ENCODE measurements around the gene OR1E2.
"Not testable (repeated sequence)": the region's sequence is repeated elsewhere in the genome, so short reads cannot be mapped to it uniquely, and the experiment has no call there.

The OR1E2 gene, protein sequence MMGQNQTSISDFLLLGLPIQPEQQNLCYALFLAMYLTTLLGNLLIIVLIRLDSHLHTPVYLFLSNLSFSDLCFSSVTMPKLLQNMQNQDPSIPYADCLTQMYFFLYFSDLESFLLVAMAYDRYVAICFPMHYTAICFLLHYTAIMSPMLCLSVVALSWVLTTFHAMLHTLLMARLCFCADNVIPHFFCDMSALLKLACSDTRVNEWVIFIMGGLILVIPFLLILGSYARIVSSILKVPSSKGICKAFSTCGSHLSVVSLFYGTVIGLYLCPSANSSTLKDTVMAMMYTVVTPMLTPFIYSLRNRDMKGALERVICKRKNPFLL

DNA sequence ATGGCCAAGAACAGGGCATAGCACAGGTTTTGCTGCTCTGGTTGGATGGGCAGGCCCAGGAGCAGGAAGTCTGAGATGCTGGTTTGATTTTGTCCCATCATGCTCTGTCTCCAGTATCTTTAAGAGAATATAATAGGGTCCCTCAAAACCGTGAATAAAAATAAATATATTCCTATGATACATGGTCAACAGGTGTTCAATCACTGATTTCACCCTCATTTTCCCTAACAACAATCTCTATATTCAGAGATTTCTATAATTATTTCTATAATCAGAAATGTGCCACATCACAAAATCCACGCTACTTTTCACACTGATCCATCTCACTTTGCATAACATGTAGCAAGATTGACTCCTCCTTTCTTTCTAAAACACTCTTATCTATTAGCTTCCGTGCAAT is at the start of gene OR1E2:
TSS of gene OR1E2 (minus strand) at position 101 of the 400 bp plus-strand sequence. CDS start at position 101, 0 bp downstream.
- no peak for DNase-seq

DNA sequence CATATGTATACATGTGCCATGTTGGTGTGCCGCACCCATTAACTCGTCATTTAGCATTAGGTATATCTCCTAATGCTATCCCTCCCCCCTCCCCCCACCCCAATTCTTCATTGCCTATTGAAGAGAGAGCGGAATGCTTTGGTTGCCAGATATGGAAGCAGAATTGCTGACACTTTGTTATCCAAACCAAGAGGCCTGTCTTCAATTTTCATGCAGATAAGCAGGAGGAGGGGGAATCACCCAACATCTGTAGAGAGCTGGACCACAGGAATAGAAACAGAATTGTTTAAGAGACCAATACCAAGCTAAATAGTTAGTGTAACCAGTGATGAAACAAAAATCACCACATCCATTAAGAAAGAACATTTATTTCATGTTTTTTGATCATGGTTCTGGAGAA is 49.2 kb upstream of the OR1E2 start:
- DNase-seq: no peak

DNA sequence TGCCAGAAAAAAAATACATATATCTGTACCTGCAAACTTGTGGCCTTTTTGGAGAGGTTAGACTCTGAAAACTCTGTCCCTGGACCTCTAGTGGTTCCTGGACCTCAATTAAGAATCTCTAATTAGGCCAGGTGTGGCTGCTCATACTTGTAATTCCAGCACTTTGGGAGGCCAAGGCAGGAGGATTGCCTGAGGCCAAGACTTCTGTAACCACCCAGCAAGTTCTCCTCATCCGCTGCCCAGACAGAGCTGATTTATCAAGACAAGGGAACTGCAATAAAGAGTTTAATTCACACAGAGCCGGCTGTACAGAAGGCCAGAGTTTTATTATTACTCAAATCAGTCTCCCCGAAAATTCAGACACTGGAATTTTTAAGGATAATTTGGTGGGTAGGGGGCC is 46.3 kb upstream of the OR1E2 start:
- DNase-seq: no peak

DNA sequence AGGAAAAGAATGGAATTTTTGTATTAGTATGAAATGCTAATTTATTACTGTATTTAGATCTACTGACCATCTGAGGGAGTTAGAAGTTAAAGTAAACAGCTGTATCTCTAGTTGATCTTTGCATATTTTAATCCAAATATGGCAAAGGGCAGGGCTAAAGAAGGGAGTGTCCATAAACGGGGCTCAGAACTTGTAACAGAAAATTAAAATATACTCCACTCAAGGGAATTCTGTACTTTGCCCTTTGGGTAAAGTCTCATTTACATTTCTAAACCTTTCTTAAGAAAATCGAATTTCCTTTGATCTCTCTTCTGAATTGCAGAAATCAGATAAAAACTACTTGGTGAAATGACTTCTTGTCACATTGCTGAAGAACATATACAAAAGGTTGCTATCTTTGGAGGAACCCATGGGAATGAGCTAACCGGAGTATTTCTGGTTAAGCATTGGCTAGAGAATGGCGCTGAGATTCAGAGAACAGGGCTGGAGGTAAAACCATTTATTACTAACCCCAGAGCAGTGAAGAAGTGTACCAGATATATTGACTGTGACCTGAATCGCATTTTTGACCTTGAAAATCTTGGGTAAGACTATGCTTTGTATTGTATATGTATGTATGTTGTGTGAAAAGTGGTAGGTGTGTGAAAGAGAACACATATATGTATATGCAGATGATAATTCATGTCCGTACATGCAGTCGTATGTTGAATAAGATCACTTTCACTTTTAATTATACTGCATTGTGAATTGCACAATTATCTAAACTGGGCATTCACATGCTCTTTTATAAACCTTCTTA is 42.4 kb upstream of the OR1E2 start, which contains the start of gene ASPA:
TSS of gene ASPA (plus strand) at position 186 of the 799 bp plus-strand sequence. CDS start at position 349, 163 bp downstream.
- no peak for DNase-seq

DNA sequence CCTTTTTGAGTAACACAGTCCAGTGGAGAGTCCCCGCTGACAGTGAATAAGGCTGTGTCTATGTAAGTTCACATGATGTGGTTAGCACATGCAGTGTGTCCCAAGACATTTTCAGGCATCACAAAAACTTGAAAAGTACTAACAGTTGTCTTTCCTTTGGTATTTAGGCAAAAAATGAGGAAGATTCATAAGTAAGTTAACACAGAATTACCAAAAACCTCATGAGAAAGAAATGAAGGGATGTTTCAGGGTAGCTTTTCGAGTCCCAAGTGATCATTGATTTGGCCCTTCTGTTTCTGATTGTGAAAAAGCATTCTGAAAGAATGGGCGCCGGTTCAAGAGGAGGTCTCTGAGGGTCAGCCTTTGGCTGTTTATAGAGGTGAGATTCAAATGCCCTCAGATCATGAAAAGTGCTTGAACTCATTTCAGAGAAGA is 41.6 kb upstream of the OR1E2 start:
- no peak for DNase-seq

DNA sequence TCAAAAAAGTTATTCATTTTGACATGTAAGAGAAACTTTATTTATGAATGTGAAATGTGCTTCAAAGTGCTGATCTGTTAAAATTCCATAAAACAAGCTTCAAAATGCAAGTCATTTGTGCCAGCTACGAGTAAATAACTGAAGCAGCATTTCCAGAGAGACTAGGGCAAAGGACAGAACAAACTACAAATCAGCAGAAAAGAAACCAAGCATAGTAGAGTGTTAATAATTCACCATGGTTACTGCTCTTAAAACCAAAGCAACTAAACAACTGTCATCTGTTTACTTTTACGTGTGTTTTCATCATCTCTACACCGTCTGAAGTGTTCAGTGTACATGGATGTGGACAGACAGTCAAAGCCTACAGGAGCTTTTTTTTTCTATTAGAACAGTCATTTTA is 40.6 kb upstream of the OR1E2 start:
- DNase-seq: no peak

DNA sequence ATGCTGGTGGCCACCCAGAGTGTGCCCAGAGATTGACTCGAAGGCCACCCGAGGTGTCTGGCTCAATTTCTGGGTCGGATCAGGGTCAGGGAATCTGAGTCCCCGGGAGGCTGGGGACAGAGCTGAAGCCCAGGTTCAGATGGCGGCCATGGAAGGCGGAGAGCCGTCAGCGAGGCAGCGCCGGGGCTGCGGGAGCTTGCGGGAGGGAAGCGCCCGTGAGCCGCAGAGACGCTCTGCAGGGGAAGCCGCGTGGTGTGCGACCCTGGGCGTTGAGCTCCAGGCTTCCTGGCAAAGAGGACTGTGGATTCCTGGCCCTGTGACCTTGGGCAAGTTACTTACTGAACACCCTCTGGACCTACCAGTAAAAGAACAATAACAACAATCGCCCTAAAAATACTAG is 38.5 kb upstream of the OR1E2 start:
- no peak for DNase-seq

DNA sequence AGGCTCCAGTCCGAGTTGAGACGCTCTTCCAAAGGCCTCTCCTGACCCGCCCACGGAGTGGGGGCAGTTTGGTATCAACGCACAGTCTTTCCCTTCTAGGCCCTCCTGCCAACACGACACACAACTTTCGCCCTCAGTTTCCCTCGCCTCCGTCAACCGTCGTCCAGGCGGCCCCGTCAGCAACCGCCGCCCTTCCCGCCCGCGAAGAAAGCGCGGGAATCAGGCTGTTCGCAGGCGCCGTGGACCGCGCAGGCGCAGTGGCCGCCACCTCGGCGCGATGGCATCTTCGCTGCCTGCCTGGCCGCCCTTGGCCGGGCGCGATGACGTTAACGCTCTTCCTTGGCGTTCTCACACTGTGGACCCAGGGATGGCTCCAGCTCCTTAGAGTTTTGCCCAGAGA is 38.0 kb upstream of the OR1E2 start, which contains the start of gene SPATA22:
TSS of gene SPATA22 (minus strand) at position 221 of the 400 bp plus-strand sequence. CDS start 2,494 bp downstream, outside the sequence.
- no peak for DNase-seq

DNA sequence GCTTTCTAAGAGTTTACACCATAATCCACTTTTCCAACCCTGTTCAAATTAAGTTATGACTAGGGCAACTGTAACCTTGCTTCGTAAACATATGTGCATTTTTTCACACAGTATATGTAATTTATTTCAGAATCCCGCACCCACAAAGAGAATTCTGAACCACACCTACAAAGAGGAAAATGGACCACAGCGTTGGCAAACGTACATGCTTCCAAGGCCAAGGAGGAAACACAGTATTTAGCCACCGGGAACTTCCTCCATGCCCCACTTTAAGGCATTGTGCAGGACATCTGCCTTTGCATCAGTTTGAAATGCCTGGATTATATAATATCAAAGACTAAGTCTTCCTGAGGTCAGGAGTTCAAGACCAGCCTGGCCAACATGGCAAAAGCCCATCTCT is 35.9 kb upstream of the OR1E2 start:
- DNase-seq: no peak

DNA sequence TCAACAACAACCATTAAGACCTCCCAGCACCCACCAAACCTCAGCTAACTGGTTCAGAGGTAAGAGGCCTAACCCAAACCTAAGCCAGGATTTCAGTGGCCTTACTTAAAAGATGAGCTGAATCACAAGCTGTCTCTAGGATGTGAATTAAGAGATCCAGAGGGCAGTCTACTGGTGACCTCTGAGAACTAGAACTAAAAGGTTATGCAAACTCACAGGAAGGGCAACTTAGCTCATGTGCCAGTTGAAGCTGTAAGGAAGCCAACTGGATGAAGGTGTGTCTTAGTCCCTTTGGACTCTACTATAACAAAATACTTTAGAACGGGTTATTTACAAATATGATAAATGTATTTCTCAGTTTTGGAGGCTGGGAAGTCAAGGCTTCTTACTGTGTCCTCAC is 32.7 kb upstream of the OR1E2 start:
- DNase-seq: not testable (repeated sequence)

DNA sequence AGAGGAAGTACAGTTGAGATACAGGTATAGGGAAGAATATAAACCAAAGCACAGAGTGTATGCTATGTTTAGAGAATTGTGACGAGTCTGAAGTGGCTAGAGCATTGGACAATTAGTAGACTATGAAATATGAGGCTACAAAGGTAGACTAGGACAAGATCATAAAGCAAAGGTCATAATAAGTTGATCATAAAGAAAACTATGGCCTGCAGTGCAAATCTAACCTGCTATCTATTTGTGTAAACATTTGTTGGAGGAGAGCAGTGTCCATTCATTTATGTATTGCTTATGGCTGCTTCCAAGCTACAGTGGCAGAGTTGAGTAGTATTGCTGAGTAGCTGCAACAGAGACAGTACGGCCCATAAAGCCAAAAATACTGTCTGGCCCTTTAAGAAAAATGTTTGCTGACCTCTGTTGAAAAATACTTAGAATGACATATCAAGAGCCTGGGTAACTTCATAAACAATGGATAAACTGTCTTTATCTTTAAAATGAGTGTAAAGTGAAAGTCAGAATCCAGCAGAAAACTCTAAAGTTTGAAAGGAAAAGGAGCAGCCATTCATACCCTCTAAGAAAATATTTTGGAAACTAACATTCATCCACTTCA is 14.5 kb upstream of the OR1E2 start:
- no peak for DNase-seq

DNA sequence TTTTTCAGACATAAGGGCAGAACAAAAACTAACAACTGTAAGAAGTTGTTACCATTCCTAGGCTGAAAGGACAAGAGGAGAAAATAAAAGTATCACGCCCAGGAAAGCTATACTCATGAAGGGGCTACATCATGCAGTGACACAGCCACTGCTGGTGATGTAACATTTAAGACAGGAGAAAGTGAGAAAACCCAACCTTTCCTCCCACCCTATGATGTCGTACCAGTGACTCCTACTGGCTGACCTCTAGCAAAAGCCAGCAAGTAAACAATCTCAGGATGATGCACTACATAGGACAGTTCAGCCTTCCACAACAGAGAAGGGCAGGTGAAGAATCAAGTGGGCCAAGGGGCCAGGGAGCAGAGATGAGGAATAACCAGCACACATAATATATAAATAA is 14.0 kb upstream of the OR1E2 start:
- no peak for DNase-seq

DNA sequence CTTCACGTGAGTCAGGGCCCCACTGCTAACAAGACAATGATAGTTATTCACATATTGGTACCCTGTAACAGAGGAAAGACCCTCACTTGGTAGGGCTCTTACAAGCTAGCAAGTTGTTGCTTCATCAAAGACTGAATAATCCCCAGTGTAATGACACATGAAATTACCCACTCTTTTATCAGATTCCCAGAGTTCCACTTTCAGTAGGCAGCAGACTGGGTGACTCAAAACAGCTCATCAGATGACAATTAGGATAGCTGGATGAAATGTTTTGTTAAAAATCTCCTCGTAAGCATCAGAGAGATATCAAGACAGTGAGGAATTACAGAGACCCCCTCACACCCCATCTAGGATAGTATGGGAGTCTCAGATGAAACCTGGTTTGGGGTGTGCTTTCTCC is 6.8 kb upstream of the OR1E2 start:
- DNase-seq: no peak

DNA sequence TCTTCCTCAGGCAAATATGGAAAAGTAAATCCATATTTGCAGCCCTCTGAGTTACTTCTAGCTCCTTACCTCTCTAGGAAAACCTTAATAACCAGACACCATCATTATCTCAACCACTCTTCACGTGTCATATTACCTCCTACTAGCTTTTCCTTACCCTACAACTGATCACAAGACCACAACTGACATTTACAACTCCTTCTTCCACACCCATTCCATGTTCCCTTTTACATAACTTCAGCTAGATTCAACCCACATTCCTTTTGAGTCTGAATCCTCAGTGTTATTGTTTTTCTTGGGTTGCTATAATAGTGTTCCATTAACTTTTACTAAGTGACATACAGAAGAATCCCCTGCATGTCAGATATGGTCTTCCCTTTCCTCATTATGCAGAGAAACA is 4.7 kb upstream of the OR1E2 start:
- DNase-seq: no peak

DNA sequence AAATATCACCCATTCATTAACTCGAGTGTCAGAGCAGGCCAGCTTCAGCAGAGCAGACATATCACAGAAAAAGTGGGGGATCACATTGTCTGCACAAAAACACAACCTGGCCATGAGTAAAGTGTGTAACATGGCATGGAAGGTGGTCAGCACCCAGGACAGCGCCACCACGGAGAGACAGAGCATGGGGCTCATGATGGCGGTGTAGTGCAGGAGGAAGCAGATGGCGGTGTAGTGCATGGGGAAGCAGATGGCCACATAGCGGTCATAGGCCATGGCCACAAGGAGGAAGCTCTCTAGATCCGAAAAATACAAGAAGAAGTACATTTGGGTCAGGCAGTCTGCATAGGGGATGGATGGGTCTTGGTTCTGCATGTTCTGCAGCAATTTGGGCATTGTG is 426 bp downstream of the OR1E2 start:
- DNase-seq: peak; percentile 20 to 25

DNA sequence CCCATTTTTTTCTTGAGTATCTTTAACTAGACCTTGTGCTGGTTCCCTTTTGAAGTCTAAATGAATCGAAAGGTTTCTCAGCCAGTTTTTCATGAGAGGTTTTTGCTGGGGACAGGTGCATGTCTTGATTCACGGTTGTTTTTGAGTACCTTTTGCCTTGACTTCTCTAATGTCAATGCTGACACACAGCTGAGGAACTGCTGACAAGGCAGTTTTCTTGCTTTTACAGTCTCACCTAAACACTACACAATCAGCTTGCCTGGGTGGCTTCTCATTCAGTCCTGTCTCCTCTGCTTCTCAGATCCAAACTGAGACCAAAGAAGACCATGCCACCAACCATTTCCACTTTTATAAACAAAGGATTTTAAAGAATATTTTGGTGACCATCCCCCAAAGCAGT is 15.4 kb downstream of the OR1E2 start:
- DNase-seq: no peak

DNA sequence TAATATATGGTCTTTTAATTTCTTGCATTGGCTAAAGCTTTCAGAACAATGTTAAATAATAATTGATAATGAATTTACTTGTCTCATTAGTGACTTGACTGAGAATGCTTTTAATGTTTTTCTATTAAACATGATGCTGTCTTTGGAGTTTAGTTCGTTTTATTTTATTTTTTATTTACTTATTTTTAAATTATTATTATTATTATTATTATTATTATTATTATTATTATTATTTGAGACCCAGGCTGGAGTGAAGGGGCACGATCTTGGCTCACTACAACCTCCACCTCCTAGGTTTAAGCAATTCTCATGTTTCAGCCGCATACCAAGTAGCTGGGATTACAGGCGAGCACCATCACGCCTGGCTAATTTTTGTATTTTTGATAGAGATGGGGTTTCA is 18.0 kb downstream of the OR1E2 start:
- no peak for DNase-seq

DNA sequence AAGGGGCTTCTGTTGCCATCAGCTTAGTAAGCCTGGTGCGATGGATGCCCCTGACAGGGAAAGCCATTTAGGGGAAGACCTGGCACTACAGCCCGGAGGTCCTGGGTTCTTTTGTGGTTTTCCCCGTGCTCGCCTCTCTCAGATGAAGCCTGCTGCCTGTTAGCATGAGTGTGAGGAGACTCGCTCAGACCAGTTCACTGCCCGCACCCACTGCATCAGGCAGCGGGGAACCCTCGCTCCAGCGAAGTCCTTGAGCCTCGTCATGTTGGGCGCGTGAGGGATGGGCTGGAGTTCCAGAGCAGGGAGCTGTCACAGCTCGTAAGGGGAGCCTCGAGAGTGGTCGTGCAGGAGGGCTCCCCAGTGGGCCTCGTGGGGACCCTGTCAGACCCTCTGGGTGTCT is 21.4 kb downstream of the OR1E2 start:
- DNase-seq: not testable (repeated sequence)

DNA sequence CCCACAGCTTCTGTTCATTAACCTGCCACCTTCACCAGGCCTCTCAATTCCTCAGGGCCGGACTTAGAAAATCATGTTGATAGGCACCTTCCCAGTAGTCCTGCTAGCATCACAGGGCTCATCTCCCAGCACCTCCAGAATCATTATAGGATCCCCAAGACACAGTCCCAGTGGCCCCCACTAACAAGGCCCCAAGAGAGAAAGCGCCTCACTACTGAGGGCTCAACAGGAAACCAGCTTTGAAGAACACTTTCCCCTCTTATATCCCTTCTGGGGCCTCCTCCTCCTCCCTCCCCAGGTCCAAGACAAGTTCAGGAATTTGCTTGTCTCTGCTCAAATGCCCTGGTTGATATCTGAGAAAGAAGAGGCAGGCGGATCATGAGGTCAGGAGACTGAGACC is 22.6 kb downstream of the OR1E2 start, which contains the start of gene OR3A3:
TSS of gene OR3A3 (plus strand) at position 301 of the 400 bp plus-strand sequence.
- DNase-seq: no peak

DNA sequence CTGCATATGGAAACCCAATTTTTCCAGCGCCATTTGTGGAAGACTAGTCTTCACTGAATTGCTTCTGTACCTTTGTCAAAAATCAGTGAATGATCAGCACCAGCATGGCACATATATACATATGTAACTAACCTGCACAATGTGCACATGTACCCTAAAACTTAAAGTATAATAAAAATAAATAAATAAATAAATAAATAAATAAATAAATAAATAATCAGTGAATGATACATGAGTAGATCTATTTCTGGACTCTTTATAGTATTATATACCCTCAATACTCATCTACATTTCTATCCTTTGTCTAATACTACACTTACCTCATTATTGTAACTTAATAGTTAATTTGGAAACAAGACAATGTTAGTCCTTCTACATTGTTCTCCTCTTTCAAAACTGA is 29.8 kb downstream of the OR1E2 start:
- not testable (repeated sequence) for DNase-seq

DNA sequence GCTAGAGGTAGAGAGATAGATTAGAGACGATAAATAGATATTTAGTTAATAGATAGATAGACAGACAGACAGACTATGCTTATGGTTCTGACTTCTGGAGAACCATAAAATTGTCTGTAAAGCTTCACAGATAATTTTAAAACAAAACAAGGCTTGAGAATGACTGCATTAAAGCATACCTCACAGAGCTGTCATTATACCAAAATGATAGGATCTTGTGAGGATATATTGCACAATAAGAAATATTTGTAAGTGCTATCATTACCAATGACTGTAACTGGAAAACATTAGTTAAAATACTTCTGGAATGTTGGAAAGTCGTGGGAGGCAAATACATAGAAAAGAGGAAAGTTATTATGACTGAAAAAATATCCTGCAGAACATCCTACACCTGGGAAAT is 31.9 kb downstream of the OR1E2 start:
- no peak for DNase-seq

DNA sequence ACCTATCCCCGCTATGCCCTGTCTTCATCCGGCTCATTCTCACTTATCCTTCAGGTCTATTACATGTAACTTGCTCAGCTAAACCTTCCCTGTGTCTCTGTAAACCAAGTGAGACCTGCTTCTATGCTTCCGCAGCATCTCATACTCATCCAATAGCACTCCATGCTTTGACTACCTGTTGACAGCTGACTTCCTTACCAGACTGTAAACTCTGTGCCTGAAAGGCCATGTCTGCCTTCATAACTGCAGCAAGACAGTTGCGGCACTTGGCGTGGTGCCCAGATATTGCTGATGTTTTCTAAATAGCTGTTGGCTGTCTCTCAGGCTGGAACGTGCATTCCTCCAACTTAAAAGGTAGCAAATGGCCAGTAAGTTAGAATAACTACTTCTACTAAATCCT is 33.6 kb downstream of the OR1E2 start:
- DNase-seq: no peak

DNA sequence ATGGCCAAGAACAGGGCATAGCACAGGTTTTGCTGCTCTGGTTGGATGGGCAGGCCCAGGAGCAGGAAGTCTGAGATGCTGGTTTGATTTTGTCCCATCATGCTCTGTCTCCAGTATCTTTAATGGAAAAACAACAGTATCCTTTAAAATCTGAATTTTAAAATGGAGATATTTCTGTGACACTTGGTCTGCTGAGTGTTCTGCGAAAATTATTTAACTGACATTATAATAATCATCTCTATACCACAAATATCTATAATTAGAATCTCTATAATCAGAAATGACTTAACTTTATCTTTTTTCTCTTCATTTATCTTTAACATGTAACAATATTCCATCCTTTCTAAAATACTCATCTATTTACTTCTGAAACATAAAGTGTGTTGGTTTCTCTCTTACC is 35.3 kb downstream of the OR1E2 start, which contains the start of gene OR1E1:
TSS of gene OR1E1 (minus strand) at position 101 of the 400 bp plus-strand sequence. CDS start at position 101, 0 bp downstream.
- DNase-seq: no peak

All from stimulated activated CD4-positive, alpha-beta T cell treated with anti-CD3 and anti-CD28 coated beads, Interleukin-2, amount 100 ng/mL, for 24 hours (primary cell).